NCI-H1417 treated with DMSO at 0.1 percent for 48 hours (cell line): ENCODE data around the gene C3orf22.
"Not testable (repeated sequence)": the region's sequence is repeated elsewhere in the genome, so short reads cannot be mapped to it uniquely, and the experiment has no call there.

Source experiments
- DNase-seq: peaks from one replicate; lab custom pipeline; 2025; lab: John Stamatoyannopoulos, UW

The C3orf22 gene, protein sequence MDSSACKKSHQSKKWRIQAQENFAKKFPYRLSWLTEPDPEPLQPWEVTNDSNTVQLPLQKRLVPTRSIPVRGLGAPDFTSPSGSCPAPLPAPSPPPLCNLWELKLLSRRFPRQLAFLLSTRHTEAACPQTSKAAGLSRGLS

DNA sequence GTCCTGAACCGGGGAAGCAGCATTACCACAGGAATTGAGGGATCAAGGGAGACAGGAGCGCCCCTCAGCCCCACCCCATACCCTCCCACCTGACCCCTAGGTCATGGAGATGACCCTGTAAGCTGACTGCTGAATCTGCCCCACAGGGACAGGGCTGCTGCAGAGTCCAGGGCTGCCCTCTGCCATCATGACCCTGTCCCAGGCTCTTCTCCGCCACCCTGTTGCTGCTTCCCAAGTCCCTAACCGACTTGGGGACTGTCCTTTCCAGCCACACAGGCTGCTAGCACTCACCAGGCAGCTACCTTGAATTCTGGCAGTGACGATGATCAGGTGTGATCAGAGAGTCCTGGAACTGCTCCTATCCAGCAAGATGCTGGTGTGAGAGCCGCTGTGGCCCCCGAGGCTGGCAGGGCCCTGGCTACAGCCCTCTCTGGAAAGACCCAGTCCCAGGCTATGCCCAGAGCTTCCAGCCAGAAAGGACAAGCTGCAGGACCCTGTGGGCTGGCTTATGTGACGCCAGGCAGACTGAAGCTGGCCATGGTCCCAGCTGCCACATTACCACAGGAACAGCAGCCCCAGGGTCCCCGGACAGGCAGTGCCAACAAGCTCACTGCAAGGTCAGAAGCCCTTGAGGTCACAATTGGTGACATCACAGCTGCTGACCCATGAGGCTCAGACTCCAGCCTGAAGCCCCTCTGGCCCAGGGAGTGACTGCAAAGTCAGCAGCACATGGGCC lies at the start of gene C3orf22:
TSS of gene C3orf22 (minus strand) at position 597 of the 736 bp plus-strand sequence. CDS start 5,542 bp downstream, outside the sequence.
- DNase-seq, result no peak

DNA sequence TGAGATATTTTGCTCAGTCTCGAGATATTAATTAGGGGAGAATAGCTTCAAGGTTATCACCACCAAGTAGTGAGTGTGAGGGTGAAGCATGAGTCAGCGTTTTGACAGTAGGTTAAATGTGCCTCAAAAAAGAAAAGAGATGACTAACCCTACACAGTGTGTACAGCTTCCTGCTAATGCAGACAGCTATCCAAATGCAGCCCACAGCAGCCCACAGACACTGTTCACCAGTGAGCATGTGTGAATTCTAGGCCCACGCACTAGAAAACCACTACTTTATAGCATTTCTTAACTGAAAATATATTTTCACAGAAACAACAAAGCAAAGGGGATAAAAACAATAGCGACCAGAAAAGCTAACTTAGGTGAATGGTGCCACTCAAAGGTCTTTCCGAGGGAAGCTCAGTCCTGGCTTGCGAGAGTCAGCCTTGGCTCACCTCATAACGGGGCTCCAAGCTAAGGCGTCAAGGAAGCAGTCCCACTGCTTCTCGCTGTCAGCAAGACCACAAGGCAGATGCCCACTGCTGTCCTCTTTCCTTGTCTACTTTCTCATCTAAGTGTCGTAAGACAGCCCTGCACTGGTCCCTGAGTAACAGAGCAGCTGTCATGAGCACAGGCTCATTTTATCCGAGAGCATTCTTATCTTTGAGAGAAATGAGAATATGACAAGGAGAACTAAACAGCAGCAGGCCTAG lies 48.6 kb upstream of the C3orf22 start:
- no peak for DNase-seq

DNA sequence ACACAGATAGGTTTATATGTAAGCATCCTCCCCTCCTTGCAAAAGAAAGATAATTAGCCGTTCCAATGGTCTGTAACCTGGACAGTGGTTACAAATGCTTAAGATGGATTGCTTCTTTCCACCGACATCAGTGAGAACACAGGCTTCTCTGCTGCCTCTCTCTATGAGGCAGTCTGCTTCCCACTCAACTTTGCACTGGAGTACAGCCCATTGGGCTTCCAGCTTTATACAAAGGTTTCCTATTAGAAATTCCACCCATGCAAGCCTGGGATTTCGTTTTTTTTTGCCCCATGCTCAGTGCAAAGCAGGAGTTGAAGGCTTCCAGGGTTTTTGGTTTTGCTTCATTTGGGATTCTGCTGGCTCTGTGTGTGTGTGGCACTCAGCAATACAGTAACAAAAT lies 47.3 kb upstream of the C3orf22 start:
- no peak for DNase-seq

DNA sequence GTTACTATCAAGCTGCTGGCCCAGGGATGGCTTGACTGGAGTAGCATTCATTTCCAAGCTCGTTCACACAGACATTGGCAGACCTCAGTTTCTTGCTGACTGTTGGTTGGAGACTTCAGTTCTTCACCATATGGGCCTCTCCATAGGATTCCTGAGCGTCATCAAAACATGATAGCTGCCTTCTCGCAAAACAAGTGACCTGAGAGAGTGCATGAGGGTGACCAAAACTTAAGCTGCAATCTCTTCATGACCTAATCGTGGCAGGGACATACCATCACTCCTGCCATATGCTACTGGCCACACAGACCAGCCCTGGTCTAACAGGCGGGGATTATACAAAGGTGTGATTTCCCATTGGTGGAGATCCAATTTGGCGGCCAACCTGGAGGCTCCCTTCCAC lies 46.0 kb upstream of the C3orf22 start:
- no peak for DNase-seq

DNA sequence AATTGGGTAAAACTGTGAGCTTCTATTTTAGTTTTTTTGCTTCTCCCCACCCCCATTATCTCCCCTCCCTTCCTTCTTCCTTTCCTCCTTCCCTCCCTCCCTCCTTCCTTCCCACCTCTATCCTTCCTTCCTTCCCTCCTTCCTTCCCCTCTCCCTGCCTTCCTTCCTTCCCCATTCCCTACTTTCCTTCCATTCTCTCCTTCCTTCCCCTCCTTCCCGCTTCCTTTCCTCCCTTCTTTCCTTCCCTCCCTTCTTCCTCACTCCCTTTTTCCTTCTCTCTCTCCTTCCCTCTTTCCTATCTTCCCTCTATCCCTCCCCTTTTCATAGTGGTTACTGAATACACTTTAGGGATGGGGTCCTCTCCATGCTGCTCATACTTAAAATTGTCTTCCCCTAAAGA lies 40.4 kb upstream of the C3orf22 start:
- no peak for DNase-seq

DNA sequence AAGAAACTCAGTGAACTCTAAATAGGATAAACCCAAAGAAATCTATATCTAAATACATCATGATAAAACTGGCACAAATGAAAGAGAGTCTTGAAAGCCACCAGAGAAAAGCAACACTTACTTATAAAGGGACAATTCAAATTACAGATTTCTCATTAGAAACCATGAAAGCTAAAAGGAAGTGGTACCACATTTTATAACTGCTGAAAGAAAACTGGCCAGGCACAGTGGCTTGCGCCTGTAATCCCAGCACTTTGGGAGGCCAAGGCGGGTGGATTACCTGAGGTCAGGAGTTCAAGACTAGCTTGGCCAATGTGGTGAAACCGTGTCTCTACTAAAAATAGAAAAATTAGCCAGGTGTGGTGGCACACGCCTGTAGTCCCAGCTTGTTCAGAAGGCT lies 36.7 kb upstream of the C3orf22 start:
- DNase-seq, result not testable (repeated sequence)

DNA sequence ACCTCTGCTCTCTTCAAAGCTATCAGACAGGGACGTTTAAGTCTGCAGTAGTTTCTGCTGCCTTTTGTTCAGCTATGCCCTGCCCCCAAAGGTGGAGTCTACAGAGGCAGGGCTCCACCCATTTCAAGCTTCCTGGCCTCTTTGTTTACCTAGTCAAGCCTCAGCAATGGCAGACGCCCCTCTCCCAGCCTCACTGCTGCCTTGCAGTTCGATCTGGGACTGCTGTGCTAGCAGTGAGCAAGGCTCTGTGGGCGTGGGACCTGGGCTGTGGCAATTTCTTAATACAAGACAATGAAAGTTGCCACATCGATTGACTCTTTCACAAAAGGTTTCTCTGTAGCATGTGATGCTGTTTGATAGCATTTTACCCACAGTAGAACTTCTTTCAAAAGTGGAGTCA lies 32.8 kb upstream of the C3orf22 start:
- not testable (repeated sequence) for DNase-seq

DNA sequence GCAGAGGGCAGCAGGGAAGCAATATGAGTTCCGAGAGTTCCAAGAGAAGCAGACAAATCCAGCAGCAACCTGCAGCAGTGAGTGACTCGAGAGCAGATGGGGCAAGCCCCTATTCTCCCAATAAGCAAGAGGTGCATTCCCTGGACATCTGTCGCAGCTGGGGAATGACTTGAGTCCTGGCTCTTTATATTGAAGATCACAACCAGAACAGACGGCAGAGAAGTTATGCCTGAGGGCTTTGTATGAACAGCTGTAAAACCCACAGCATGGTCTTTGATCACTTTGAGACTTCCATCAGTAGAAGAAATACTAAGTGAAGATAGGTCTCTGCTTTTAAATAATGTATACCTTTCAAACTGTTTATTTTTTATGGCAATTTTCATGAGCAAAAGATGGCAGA lies 23.6 kb upstream of the C3orf22 start:
- DNase-seq, result no peak

DNA sequence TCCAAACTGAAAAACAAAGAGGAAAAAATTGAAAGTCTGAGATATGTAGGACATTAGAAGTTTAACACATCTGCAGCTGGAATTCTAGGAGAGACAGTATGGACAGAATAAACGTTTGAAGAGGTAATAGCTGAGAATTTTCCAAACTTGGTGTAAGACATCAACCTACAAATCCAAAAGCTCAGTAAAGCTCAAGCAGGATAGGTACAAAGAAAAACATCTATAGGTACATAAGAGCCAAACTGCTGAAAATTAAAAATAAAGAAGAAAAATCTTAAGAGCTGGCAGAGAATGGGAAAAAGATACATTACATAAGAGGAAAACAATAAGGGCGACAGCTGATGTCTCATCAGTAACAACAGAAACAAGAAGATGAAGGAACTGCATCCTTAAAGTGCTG lies 22.8 kb upstream of the C3orf22 start:
- no peak for DNase-seq

DNA sequence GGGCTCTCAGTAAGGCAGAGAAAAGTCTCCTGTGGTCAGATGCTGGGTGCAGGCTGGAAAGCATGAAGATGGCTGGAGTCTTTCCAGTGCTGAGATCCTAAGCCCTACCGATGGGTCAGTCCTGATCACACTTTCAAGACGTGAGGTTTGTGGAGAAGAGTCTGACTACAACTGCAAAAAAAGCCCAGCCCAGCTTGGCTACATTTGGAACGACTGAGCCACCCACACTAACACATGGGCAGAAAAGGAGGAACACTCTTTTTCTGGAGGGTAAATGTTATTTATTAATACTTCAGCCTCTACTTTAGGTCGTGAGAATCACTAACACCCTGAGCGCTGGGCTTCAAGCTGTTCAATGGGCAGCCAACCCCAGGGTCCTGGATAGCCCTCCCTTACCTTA lies 22.0 kb upstream of the C3orf22 start:
- DNase-seq, result no peak

DNA sequence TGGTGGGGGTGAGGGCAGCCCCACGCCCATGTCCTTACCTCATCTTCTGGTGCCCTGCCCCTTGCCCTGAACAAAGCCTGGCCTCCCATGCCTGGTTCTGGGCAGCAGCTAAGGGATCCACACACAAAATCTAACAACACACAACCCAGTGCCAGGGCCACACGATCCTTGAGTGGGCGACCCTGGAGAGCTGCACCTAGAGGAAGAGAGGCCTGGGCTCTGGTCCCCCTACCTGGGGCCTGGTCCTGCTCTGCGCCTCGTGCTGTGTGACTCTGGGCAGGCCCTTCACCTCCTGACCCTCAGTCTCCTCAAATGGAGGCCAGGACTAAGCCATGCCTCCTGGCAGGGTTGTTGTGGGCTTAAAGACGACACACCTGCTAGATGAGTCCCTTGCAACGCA lies 20.0 kb upstream of the C3orf22 start:
- no peak for DNase-seq

DNA sequence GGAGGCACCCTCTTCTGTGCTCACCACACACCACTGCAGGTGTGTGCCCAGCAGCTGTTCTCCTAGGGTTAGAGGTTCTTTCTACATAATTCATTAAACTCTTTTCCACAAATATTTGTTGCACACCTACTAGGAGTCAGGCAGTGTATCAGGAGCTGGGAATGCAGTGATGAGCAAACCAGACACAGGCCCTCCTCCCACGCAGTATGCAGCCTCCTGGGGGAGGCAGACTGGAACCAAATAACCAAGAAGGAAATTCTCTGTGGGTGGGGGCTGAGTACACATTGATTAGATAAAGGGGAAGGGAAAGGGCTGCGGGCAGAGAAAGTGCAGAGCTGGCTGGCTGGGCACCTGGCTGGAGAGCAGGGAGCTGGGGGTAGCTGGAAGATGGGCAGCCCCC lies 18.5 kb upstream of the C3orf22 start:
- no peak for DNase-seq

DNA sequence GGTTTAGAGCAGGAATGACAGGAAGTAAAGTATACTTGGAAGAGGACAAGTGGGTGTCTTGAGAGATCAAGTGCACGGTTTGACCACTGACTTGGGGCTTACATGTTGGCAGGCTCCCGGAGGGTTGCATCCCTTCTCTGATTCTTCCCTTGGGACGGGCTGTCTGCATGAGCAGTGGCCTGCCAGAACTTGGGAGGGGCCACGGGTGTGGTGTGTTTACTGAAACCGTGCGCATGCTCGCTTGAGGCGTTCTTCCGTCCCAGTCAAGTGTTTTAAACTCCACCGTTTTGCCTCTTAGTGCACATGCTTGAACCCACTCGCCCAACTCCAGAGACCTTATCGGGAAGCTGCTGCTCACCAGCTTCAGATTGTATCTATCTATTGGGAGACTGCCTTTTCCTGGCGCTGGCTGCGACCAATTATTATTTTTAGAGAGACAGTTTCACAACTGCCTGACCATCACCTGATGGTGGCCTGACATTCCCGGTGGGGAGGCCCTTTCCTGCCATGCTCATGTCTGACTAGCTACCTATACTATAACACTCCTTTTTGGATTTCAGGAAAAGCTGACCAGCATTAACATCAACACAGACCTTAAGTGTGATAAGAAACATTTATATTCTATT lies 14.9 kb upstream of the C3orf22 start:
- DNase-seq, result no peak

DNA sequence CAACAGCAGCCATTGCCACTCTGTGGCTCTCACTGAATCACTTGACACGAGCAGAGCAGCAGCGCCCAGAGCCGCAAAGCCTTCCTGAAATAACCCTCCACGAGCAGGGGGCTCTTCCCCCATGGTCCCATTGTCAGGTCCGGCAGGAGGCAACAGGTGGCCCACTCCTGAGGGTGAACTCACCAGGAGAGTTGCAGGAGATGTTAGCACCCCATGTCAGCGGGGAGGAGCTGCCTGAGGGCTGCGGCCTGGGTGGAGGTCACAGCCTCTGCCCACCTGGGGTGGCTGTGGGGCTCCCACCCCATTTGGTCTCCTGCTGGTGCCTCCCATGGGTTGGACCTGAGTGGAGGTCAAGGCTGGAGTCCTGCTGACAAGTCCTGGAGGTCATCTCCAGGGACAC lies 12.3 kb upstream of the C3orf22 start:
- no peak for DNase-seq

DNA sequence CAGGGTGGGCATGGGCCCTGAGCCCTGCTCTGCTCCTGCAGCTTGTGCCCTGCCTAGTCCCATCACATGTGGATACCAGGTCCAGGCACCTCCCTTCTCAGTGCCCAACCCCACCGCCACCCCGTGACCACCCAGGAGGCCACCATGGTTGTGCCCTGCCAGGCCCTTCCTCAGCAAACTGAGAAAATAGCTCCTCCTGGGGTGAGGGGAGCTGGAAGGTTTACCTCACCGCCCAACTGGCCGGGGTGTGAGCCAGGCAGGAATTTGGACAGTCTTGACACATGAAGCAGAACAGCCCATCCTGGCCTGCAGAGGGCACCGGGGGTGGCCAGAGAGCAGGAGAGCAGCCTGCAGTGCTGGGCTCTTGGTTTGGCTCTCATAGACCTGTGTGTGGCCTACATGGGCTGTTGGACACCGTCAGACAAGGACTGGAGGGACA lies 11.4 kb upstream of the C3orf22 start:
- no peak for DNase-seq

DNA sequence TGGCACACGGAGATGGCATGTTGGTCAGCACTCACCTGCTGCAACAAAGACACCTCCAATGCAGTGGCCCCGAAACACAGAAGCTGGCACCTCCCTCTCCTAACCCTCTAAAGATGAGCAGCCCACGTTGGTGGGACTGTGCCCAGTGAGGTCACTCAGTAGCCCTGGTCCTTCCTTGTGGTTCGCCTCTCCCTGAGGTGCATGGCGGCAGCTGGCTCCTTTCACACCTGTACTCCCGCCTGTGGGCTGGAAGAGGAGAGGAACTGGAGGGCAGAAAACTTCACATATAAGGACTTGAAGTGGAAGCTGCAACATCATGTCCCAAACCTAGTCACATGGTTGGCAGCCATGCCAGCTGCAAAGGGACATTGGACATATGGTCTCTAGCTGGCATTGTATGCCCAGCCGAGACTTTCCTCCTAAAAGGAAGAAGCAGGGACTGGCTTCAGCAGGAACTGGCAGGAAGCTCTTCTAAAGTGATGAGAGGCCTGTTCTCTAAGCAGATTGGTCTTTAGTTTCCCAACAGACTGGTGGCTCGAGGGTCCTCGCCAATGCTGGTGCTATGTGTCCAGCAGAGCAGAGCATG lies 10.8 kb upstream of the C3orf22 start:
- no peak for DNase-seq

DNA sequence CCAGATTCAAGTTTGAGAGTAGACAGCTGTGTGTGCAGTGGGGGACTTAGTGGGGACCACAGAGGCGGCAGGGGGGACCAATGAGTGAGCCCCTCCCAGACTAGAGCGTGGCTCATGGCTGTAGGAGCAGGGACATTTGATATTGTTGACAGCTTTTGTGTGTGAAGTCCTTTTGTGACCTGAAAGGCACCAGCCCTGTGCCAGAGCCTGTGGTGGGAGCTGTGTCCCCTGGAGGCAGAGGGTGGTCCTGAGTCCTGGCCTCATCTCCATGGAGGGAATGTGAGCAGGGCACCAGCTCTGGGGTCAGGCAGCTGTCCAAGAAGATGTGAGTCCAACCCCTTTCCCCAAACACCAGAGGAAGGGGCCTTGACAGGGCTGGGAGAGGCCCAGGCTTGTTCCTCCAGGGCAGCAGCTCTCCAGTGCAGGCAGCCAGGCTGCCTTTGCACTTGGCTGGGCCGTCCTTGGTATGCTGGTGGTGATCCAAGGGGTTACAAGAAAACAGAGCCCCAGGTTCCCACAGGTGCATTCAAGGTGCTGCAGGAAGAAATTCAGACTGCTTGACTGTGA lies 10.1 kb upstream of the C3orf22 start:
- no peak for DNase-seq

DNA sequence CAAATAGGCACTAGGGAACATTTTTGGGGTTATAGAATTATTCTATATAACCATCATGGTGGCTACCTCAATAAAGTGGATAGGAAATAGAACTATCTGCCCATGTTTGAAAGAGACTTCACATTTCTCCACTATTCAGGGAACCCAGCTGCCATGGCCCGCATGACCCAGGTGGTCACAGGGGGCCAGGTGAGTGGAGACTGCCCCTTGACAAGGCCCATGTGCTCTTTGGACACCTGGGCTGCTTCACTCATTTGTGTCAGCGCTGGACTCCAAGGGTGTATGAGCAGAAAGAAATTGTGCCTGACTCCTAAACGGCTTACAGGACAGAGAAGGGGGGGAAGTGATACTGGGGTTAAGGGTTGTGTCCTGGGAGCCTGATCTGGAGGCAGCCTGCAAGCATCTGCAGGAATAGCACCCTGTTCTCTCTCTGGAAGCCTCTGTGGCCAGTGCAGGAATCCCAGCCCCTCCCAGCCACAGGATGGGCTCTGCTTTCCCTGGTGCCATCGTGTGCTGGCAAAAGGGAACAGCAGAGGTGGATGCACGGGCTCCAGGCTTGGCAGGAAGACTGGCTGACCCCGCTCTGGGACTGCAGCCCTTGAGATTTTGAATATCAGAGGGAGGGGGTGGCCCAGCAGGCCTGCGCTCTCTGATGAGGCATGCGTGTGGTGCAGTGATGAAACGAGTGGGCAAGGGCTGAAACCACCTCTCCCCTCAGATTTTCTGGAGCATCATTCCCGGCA lies 9.1 kb upstream of the C3orf22 start:
- no peak for DNase-seq

DNA sequence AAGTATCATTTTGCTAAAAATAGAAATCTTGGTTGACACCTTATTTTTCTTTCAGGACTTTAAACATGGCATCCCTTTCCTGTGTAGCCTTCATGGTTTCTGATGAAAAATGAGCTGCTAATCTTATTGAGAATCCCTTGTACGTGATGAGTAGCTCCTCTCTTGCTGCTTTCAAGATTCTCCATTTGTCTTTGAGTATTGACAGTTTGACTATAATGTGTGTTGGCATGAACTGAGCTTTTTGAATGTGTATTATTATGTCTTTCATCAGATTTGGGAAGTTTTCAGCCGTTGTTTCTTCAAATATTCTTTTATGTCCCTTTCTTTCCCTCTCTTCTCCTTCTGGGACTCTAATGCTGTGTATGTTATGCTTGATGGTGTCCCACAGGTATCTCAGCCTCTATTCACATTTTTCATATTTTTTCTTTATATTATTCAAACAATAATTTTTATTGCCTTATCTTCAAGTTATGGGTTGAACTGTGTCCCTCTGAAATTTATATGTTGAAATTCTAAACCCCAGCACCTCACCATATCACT lies 4.1 kb upstream of the C3orf22 start:
- DNase-seq, result no peak

DNA sequence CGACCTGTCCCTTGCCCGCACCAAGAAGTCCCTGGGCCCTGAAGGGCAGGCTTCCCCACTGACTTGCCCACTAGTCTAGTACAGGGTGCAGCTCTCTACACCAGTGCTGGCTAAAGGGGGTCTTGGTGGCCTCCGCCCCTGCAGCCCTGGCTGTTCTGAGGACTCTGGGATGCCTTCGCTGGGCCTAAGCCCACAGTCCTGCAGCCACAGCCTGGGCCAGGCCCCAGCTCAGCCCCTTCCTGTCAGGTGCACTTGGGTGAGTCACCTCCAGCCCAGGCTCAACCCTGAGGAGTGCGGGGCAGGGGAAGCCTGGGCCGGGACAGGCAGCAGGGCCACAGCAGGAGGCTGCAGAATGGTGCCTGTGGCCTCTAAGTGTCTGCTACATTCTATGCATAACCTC lies 971 bp downstream of the C3orf22 start:
- no peak for DNase-seq

DNA sequence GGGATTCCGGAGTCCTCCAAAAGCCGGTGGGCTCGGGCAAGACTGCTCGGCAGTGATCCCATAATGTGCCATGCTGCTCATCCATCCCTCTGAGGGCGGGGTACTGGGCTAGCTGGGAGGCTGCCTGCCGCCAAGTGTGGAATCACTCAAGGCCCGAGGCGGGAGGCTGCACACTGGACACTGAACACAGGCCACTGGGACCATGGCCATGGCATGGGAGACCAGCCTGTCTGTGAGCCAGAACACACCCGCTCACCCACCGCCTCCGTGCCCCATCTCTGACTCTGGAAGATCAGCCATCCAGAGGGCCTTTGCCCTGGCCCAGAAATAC lies 1.4 kb downstream of the C3orf22 start:
- DNase-seq, result no peak
